ENCODE measurements around the gene MYH11.
A peak's percentile ranks its signal among the peaks of the same experiment; 100 is the strongest.
"Not testable (repeated sequence)": the region's sequence is repeated elsewhere in the genome, so short reads cannot be mapped to it uniquely, and the experiment has no call there.

Gene MYH11

DNA sequence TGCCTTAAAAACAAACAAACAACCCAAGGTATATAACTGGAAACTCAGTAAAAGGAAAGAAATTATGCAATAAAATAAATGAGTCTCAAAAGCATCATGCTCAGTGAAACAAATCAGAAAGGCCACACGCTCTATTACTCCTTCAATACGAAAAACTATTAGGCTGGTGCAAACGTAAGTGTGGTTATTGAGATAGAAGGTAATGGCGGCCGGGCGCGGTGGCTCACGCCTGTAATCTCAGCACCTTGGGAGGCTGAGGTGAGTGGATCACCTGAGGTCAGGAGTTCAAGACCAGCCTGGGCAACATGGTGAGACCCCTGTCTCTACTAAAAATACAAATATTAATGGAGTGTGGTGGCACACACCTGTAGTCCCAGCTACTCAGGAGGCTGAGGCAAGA lies 17.6 kb downstream of the MYH11 start:
- not testable (repeated sequence) for DNase-seq (ENCODE audit: low read depth, low spot score)

- DNase-seq (ENCODE audit: low read depth, low spot score): no peak
Measured at GRCh38 chr16:15837761-15838160, 19.1 kb downstream of the MYH11 start.

DNA sequence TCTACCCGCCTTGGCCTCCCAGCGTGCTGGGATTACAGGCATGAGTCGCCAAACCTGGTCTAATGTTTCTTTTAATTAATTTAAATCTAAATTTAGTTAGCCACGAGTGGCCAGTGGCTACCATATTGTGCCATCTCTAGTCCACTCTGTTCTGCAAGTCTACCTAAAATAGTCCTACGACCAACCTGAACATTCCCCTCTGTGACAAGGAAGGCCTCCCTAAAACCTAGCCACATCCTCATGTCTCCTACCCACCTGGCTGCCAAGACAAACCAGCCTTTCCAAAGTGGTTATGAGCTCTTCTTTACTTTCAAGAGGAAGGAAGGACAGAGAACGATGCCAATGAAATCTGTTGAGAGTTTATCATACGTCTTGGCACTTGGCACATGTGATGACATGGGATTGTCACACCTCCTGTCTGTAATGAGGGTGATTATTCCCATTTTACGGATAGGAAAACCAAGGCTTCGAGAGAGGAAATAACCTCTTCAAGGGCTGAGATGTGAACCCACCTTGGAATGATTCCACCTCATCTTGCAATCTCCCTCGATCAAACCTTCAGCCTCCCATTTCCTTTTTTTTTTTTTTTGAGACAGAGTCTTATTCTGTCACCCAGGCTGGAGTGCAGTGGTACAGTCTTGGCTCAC lies 19.7 kb downstream of the MYH11 start:
- no peak for DNase-seq (ENCODE audit: low read depth, low spot score)

- no peak for DNase-seq (ENCODE audit: low read depth, low spot score)
Measured at GRCh38 chr16:15836074-15836473, 20.8 kb downstream of the MYH11 start.

DNA sequence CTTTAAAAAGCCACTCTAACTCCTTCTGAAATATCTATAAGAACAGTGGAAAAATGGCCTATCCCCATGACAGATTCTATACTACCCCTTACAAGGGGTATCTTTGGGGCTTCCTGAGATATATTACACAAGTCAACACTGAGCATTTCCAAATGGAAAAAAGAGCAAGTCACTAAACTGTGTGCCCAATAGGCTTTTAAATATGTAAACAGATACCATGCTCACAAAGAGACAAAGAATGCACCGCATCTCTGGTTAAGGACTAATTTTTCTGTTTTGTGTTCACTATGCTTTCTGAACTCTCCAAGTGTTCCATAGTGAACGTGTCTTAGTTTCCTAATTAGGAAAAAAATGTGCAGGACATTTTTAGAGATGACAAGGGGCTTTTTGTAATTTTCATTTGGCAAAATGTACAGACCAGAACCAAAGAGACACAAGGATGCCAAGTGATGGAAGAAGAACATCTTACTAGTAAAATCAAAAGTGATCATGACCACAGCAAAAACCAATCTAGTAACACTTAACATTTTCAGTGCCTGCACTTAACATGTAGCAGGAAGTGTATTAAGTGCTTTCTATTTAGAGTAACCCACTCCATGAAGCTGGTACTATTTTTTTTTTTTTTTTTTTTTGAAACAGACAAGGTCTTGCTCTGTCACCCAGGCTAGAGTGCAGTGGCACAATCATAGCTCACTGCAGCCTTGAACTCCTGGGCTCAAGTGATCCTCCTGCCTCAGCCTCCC lies 21.5 kb downstream of the MYH11 start:
- no peak for DNase-seq (ENCODE audit: low read depth, low spot score)

GRCh38 chr16:15834502-15834901 lies 22.3 kb downstream of the MYH11 start:
- no peak for DNase-seq (ENCODE audit: low read depth, low spot score)

GRCh38 chr16:15833541-15833940 lies 23.3 kb downstream of the MYH11 start:
- no peak for DNase-seq (ENCODE audit: low read depth, low spot score)

GRCh38 chr16:15832241-15832640 lies 24.6 kb downstream of the MYH11 start:
- no peak for DNase-seq (ENCODE audit: low read depth, low spot score)

DNA sequence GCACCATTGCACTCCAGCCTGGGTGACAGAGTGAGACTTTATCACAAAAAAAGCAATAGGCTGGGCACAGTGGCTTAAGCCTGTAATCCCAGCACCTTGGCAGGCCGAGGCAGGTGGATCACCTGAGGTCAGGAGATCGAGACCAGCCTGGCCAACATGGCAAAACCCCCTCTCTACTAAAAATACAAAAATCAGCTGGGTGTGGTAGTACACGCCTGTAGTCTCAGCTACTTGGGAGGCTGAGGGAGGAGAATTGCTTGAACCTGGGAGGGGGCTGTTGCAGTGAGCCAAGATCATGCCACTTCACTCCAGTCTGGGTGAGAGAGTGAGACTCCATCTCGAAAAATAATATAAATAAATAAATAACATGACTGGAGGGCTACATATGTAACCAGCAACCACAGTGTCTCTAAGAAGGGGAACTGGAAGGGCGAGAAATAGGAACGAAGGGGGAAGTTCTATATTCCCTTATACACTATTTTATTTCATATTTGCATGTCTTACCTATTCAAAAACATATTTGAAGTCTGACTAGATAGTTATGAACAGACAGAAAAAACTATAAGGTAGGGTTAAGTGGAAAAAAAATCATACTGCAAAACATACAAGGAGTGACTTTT lies 25.9 kb downstream of the MYH11 start:
- no peak for DNase-seq (ENCODE audit: low read depth, low spot score)

DNA sequence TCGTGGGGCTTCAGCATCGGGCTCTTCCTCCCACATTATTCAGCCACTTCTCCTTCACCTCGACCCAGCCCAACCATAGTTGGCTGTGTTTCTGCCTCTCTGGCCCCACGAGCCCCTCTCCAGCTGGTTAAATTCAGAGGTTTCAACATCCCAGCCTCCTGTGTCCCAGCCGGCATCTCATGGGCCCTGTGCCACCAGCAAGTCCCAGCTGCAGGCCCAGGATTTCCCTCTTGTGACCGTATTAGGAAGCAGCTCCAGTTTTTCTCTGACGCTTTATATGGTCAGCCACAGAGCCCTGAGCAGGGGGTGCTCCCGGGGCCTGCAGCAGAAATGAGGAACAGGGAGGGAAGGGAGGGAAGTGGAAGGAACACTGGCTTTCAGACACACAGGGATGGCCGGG lies 27.4 kb downstream of the MYH11 start:
- DNase-seq (ENCODE audit: low read depth, low spot score): peak; percentile 33

GRCh38 chr16:15827709-15828343 lies 29.0 kb downstream of the MYH11 start:
- DNase-seq (ENCODE audit: low read depth, low spot score): no peak

- DNase-seq (ENCODE audit: low read depth, low spot score): no peak
Measured at GRCh38 chr16:15827299-15827698, 29.5 kb downstream of the MYH11 start.

GRCh38 chr16:15825750-15826305 lies 31.0 kb downstream of the MYH11 start:
- no peak for DNase-seq (ENCODE audit: low read depth, low spot score)

DNA sequence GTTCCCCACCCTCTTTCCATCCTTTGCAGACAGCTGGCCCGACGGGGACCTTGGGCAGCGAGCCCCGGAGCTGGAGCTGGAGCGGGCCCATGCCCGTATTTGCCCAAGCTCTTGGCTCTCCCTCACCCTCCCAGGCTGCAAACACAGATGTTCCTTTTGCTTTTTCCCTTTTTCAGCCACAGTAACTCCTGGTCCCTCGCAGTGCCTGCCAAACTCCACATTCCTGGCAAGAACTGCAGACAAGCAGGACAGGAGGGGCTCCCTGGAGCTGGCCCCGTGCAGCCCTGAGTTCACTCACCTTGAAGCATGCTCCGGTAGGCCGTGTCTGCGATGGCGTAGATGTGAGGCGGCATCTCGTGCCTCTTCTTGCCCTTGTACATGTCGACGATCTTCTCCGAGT lies 33.9 kb downstream of the MYH11 start:
- no peak for DNase-seq (ENCODE audit: low read depth, low spot score)

GRCh38 chr16:15820837-15821236 lies 36.0 kb downstream of the MYH11 start:
- DNase-seq (ENCODE audit: low read depth, low spot score): no peak

DNA sequence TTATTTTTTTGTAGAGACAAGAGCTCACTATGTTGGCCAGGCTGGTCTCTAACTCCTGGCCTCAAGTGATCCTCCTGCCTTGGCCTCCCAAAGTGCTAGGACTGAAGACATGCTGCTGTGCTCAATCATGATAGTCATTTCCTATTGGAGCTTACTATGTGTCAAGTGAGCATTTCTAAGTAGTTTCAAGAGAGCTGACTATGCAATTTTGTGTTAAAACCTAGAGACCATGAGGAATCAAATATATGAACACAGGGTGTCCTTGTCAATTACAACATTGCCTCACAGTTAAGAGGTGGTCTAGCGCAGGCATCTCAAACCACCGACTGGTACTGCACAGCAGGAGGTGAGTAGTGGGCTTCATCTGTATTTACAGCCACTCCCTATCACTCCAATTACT lies 37.8 kb downstream of the MYH11 start:
- no peak for DNase-seq (ENCODE audit: low read depth, low spot score)

- DNase-seq (ENCODE audit: low read depth, low spot score): no peak
Measured at GRCh38 chr16:15817446-15817845, 39.4 kb downstream of the MYH11 start.

DNA sequence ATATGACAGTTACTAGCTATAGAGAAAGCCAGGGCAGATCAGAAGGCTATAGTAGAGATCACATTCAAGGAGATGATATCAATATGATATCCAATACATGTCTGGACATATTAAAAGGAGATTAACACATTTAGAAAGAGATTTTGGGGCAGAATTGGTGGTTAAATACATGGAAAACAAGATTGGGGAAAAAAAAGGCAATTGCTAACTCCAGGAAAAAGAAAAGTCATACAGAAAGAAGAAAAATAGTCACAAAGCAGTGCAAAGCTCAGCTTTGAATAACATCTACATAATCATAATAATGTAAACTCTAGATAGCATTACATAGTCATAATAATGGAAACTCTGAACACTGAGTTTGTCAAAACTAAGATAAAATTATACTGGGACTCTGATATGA lies 40.6 kb downstream of the MYH11 start:
- DNase-seq (ENCODE audit: low read depth, low spot score): no peak

DNA sequence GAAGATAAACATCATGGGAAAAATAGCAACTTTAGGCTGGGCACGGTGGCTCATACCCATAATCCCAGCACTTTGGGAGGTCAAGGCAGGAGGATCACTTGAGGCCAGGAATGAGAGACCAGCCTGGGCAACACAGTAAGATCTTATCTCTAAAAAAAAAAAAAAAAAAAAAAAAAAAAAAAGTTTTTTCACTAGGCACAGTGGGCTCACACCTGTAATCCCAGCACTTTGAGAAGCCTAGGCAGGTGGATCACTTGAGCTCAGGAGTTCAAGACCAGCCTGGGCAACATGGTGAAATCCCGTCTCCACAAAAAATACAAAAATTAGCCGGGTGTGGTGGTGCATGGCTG lies 44.5 kb downstream of the MYH11 start:
- not testable (repeated sequence) for DNase-seq (ENCODE audit: low read depth, low spot score)

GRCh38 chr16:15811481-15812400 lies 45.1 kb downstream of the MYH11 start:
- peak; percentile 79 for DNase-seq (ENCODE audit: low read depth, low spot score)

GRCh38 chr16:15810949-15811348 lies 45.9 kb downstream of the MYH11 start:
- no peak for DNase-seq (ENCODE audit: low read depth, low spot score)

All from ELF-1 (cell line).